Dendritic cell treated with granulocyte-macrophage colony-stimulating factor and Interleukin-4, amounts not matched to agents 40 ng/mL and 50 ng/mL, for 4 days (primary cell): ENCODE measurements around the gene SCO1.

Source experiments
- H3K27ac Mint-ChIP-seq: one replicate; pipeline ENCODE4 v1.8.0; 2022; ENCODE audit warnings: mild to moderate bottlenecking, mixed read lengths
- H3K27me3 Mint-ChIP-seq: one replicate; pipeline ENCODE4 v1.8.0; 2022; ENCODE audit warnings: mild to moderate bottlenecking, mixed read lengths
- H3K36me3 Mint-ChIP-seq: one replicate; pipeline ENCODE4 v1.8.0; 2022; ENCODE audit warnings: low read depth, mixed read lengths
- H3K4me1 Mint-ChIP-seq: one replicate; pipeline ENCODE4 v1.8.0; 2022; ENCODE audit warnings: low read depth, mixed read lengths
- H3K4me3 Mint-ChIP-seq: one replicate; pipeline ENCODE4 v1.8.0; 2022; ENCODE audit warnings: mild to moderate bottlenecking, moderate library complexity, mixed read lengths
- H3K9me3 Mint-ChIP-seq: one replicate; pipeline ENCODE4 v1.8.0; 2022; ENCODE audit warnings: mixed read lengths
- intact Hi-C: fragments of 100-400 bp; cut with micrococcal nuclease; formaldehyde crosslinking; loops from one replicate; pipeline ENCODE4 v1.15.0; 2022

Gene SCO1

DNA sequence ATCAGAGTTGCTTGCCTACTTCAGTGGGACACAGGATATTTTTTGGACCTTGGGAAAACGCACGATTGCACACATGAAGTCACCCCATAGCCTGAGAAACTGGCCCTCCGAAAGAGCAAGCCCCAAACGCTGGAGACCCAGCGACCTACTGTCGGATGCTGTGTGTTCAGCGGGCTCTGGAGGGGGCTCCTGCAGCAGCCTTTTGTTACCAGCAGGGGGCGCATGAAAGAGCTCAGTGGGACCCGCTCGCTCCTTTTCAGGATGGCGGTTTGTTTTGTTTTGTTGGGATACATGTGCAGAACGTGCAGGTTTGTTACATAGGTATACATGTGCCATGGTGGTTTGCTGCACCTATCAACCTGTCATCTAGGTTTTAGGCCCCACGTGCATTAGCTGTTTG is 68.6 kb downstream of the SCO1 start:
- H3K9me3 Mint-ChIP-seq, result no peaks in the 10 kb centered on the region
- intact Hi-C loops, result no loop called here
- no peak overlapping the region for H3K4me3 Mint-ChIP-seq
- H3K27me3 Mint-ChIP-seq, result no peaks in the 10 kb centered on the region
- no peaks in the 10 kb centered on the region for H3K4me1 Mint-ChIP-seq
- H3K27ac Mint-ChIP-seq, result no peak overlapping the region
- H3K36me3 Mint-ChIP-seq, result peaks cover 26% of the 10 kb centered on the region

DNA sequence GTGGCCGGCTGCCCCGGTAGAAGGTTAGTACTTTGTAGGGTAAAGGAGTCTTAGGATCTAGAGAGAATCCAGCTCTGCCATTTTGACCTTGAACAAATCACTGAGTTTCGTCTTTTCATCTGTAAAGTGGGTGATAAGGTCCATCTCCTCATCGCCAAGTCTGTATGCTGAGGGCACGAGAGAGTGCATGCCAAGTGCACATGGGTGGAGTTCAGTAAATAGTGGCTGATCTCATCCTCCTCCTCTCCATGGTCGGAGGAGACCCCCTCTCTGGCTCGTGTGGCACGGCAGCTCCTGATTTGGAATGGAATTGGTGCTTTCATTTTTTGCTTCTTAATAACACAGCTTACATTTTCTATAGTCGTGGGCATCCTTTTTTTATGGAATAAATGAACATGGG is 70.9 kb downstream of the SCO1 start:
- intact Hi-C loops, result no loop called here
- H3K9me3 Mint-ChIP-seq, result no peaks in the 10 kb centered on the region
- H3K4me3 Mint-ChIP-seq, result no peak overlapping the region
- H3K27ac Mint-ChIP-seq, result no peak overlapping the region
- H3K4me1 Mint-ChIP-seq, result no peaks in the 10 kb centered on the region
- H3K27me3 Mint-ChIP-seq, result no peaks in the 10 kb centered on the region
- H3K36me3 Mint-ChIP-seq, result peaks cover 14% of the 10 kb centered on the region

DNA sequence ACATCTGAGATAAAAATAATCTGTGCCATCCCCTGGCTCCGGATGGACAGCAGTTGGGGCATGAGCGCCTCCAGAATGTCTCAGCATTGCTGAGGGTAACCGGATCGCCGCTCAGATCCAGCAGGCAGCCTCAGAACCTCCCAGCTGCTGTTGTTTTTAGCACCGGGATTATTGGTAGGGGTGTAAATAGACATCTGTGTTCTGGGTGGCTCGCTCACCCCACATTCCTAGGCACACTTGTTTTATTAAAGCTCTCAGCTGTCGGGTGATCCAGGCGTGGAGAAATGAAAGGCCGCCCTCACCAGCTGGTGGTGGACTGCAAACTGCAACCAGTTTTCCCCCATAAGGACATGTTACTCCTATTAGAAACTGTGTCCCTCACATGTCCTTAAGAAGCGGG is 72.4 kb downstream of the SCO1 start:
- no peaks in the 10 kb centered on the region for H3K9me3 Mint-ChIP-seq
- no peak overlapping the region for H3K4me3 Mint-ChIP-seq
- no peak overlapping the region for H3K27ac Mint-ChIP-seq
- H3K27me3 Mint-ChIP-seq, result no peaks in the 10 kb centered on the region
- H3K36me3 Mint-ChIP-seq, result peaks cover 9% of the 10 kb centered on the region
- intact Hi-C loops, result no loop called here
- H3K4me1 Mint-ChIP-seq, result no peaks in the 10 kb centered on the region

DNA sequence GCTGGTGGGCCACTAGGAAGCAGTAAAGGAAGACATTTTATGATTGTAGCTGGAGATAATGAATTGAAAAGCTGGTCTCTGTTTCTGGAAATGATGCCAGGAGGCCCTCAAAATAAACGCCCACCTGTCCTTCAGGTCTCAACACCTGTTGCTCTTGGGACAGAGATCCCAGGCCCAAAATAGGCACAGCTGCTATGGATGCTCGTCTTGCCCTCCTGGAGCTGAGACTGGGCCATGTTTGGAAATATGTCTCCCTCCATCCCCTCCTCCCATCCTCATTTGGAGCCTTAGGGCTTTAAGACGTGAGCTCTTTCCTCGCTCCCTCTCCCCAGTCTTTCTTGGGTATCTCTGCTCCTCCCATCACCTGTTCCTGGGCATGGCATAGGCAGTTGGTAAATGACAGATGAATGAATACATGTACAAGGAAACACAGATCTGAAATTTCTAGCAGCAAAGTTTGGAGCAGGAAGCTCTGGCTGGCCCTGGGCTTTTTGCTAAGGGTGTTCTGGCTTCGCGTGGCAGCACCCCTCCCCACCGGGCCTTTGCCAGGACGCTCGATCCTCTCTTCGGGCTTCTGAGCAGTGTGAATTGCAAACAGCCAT is 73.5 kb downstream of the SCO1 start:
- intact Hi-C loops, result no loop called here
- Mint-ChIP-seq H3K27me3 (no peaks in the 10 kb centered on the region), H3K4me3 (no peak overlapping the region), H3K27ac (no peak overlapping the region), H3K36me3 (no peaks in the 10 kb centered on the region), H3K4me1 (no peaks in the 10 kb centered on the region), H3K9me3 (no peaks in the 10 kb centered on the region)

DNA sequence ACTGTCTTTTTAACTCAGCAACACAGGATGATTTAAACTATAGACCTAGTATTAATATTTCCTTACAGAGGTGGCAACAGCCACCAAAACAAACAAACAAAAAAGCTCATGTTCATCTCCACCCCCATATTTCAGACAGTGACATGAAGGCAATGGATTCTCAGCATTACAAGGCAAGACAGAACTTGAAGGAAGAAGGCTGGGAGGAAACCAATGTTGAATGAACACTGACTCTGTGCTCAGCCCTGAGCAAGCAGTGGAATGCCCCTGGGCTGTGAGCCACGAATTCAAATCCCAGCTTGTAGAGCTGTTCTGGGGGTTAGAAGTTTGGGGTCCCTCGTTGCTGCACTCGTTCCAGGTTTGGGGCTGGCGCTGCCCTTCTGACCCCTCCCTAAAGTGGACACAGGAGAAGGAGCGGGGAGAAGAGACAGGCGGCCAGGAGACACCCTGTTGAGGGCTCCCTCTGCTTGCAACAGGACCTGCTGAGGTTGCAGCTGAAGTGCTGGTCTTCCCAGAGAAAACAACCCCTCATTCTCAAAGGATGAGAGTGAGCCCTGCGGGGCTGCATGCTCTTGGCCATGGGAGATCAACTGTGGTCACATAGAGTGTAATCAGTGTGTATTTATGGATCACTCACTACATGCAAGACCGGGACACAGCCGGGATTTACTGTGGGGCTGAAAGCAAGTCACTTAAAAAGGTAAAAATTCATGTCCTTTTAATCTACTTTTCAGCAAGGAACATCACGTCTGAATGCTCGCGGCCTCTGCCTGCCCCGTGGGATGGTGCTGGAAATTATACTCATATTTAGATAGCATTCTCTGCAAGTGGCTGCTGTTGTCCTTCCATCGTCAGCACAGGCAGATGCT is 74.5 kb downstream of the SCO1 start:
- H3K27me3 Mint-ChIP-seq, result no peaks in the 10 kb centered on the region
- H3K9me3 Mint-ChIP-seq, result no peaks in the 10 kb centered on the region
- no peak overlapping the region for H3K4me3 Mint-ChIP-seq
- H3K27ac Mint-ChIP-seq, result no peak overlapping the region
- no peaks in the 10 kb centered on the region for H3K36me3 Mint-ChIP-seq
- intact Hi-C loops, result no loop called here
- peaks cover 5% of the 10 kb centered on the region for H3K4me1 Mint-ChIP-seq
